Subcutaneous abdominal adipose tissue (tissue), 5 donors: ENCODE results near the gene FKTN.

Experiments
- H3K27ac ChIP-seq: one replicate; pipeline ENCODE4 v1.7.0; 2013; ENCODE audit warnings: low read depth, mild to moderate bottlenecking, inconsistent platforms, low read length, moderate library complexity
- H3K27me3 ChIP-seq, 5 donors: one replicate each; pipeline ENCODE4 v1.7.0; 2013; ENCODE audit warnings: low read length in 5 of 5, inconsistent platforms in 1 of 5; ENCODE audit not compliant: control insufficient read depth in 5 of 5, insufficient read depth in 4 of 5
- H3K36me3 ChIP-seq, 5 donors: one replicate each; pipeline ENCODE4 v1.7.0; 2013; ENCODE audit warnings: low read length in 5 of 5; ENCODE audit not compliant: control insufficient read depth in 5 of 5, insufficient read depth in 5 of 5
- H3K4me1 ChIP-seq, 5 donors: one replicate each; pipeline ENCODE4 v1.7.0; 2013; ENCODE audit warnings: low read length in 5 of 5, mild to moderate bottlenecking in 3 of 5, moderate library complexity in 1 of 5; ENCODE audit not compliant: control insufficient read depth in 5 of 5, insufficient read depth in 5 of 5
- H3K4me3 ChIP-seq, 5 donors: one replicate each; pipeline ENCODE4 v1.7.0; 2013; ENCODE audit warnings: low read length in 5 of 5, low read depth in 1 of 5
- H3K9ac ChIP-seq, 5 donors: one replicate each; pipeline ENCODE4 v1.7.0; 2013; ENCODE audit warnings: low read length in 5 of 5, mild to moderate bottlenecking in 4 of 5, moderate library complexity in 3 of 5
- H3K9me3 ChIP-seq, 5 donors: one replicate each; pipeline ENCODE4 v1.7.0; 2013; ENCODE audit warnings: low read length in 5 of 5; ENCODE audit not compliant: control insufficient read depth in 5 of 5
- donor health status: healthy.
- donor health status: healthy.
- donor health status: healthy.
- donor health status: healthy.
- donor health status: healthy.

FKTN gene

GRCh38 chr9:105625088-105625487 is 67.2 kb downstream of the FKTN start:
- Histone ChIP-seq H3K27ac (no peak overlapping the region), H3K27me3 (no peaks in the 10 kb centered on the region), H3K9ac (no peak overlapping the region), H3K4me3 (no peak overlapping the region), H3K4me1 (no peaks in the 10 kb centered on the region), H3K36me3 (peaks cover 4 to 34% (median 8%) of the 10 kb centered on the region in 5 donors), H3K9me3 (no peaks in the 10 kb centered on the region)

GRCh38 chr9:105632807-105633206 is 74.9 kb downstream of the FKTN start:
- Histone ChIP-seq H3K27ac (no peak overlapping the region), H3K36me3 (peaks cover 7 to 31% (median 19%) of the 10 kb centered on the region in 5 donors), H3K27me3 (no peaks in the 10 kb centered on the region)

GRCh38 chr9:105633411-105633810 is 75.5 kb downstream of the FKTN start:
- Histone ChIP-seq H3K9ac (no peak overlapping the region), H3K36me3 (peaks cover 7 to 28% (median 19%) of the 10 kb centered on the region in 5 donors), H3K9me3 (no peaks in the 10 kb centered on the region), H3K4me1 (no peaks in the 10 kb centered on the region), H3K27me3 (no peaks in the 10 kb centered on the region), H3K4me3 (no peak overlapping the region), H3K27ac (no peak overlapping the region)

More at GRCh38 chr9:105632807-105633206, 74.9 kb downstream of the FKTN start:
- no peak overlapping the region for H3K4me3 ChIP-seq
- no peak overlapping the region for H3K9ac ChIP-seq
- H3K4me1 ChIP-seq, result no peaks in the 10 kb centered on the region
- H3K9me3 ChIP-seq, result no peaks in the 10 kb centered on the region

GRCh38 chr9:105636331-105636730 is 78.4 kb downstream of the FKTN start:
- Histone ChIP-seq H3K4me1 (no peaks in the 10 kb centered on the region), H3K36me3 (peaks cover 7 to 44% (median 19%) of the 10 kb centered on the region in 5 donors), H3K4me3 (no peak overlapping the region), H3K27ac (no peak overlapping the region), H3K9ac (no peak overlapping the region), H3K27me3 (no peaks in the 10 kb centered on the region), H3K9me3 (no peaks in the 10 kb centered on the region)

- Histone ChIP-seq H3K36me3 (peaks cover 7 to 46% (median 19%) of the 10 kb centered on the region in 5 donors), H3K27ac (no peak overlapping the region), H3K27me3 (no peaks in the 10 kb centered on the region), H3K9ac (no peak overlapping the region), H3K9me3 (peaks cover 0 to 6% (median 0%) of the 10 kb centered on the region in 5 donors), H3K4me1 (no peaks in the 10 kb centered on the region), H3K4me3 (no peak overlapping the region)
These were observed 80.0 kb downstream of the FKTN start for GRCh38 chr9:105637787-105638395.

GRCh38 chr9:105639936-105640335 is 82.0 kb downstream of the FKTN start:
- Histone ChIP-seq H3K4me3 (no peak overlapping the region), H3K9ac (no peak overlapping the region), H3K4me1 (no peaks in the 10 kb centered on the region), H3K27me3 (no peaks in the 10 kb centered on the region), H3K27ac (no peak overlapping the region), H3K36me3 (peaks cover 5 to 40% (median 11%) of the 10 kb centered on the region in 5 donors), H3K9me3 (peaks cover 0 to 6% (median 0%) of the 10 kb centered on the region in 5 donors)

GRCh38 chr9:105643795-105644194 is 85.9 kb downstream of the FKTN start:
- peaks cover 0 to 17% (median 0%) of the 10 kb centered on the region in 5 donors for H3K36me3 ChIP-seq
- no peak overlapping the region for H3K27ac ChIP-seq
- H3K9me3 ChIP-seq, result peaks cover 0 to 6% (median 0%) of the 10 kb centered on the region in 5 donors
- peaks cover 0 to 7% (median 0%) of the 10 kb centered on the region in 5 donors for H3K4me1 ChIP-seq
- H3K9ac ChIP-seq, result no peak overlapping the region
- no peak overlapping the region for H3K4me3 ChIP-seq
- no peaks in the 10 kb centered on the region for H3K27me3 ChIP-seq

GRCh38 chr9:105646879-105647594 is 89.1 kb downstream of the FKTN start:
- Histone ChIP-seq H3K9me3 (peaks cover 0 to 3% (median 0%) of the 10 kb centered on the region in 5 donors), H3K4me1 (peaks cover 0 to 7% (median 0%) of the 10 kb centered on the region in 5 donors), H3K27me3 (no peaks in the 10 kb centered on the region)

GRCh38 chr9:105647595-105648349 is 89.8 kb downstream of the FKTN start:
- no peak overlapping the region for H3K27ac ChIP-seq
- no peaks in the 10 kb centered on the region for H3K27me3 ChIP-seq
- no peak overlapping the region for H3K4me3 ChIP-seq
- H3K36me3 ChIP-seq, result no peaks in the 10 kb centered on the region
- peaks cover 0 to 7% (median 0%) of the 10 kb centered on the region in 5 donors for H3K4me1 ChIP-seq
- H3K9ac ChIP-seq, result no peak overlapping the region
- H3K9me3 ChIP-seq, result no peaks in the 10 kb centered on the region

More at GRCh38 chr9:105646879-105647594, 89.1 kb downstream of the FKTN start:
- no peak overlapping the region for H3K27ac ChIP-seq
- H3K4me3 ChIP-seq, result no peak overlapping the region
- no peaks in the 10 kb centered on the region for H3K36me3 ChIP-seq
- no peak overlapping the region for H3K9ac ChIP-seq

GRCh38 chr9:105651806-105652205 is 93.9 kb downstream of the FKTN start:
- peaks cover 4 to 14% (median 9%) of the 10 kb centered on the region in 5 donors for H3K27me3 ChIP-seq
- no peak overlapping the region for H3K9ac ChIP-seq
- H3K9me3 ChIP-seq, result no peaks in the 10 kb centered on the region
- peaks cover 0 to 18% (median 11%) of the 10 kb centered on the region in 5 donors for H3K4me1 ChIP-seq
- H3K27ac ChIP-seq, result no peak overlapping the region
- H3K4me3 ChIP-seq, result no peak overlapping the region
- H3K36me3 ChIP-seq, result no peaks in the 10 kb centered on the region
